HFFc6 (cell line): Measurements from ENCODE around the gene COLEC11. TPM values are rescaled to one million over a fixed set of nuclear protein-coding genes. Genes with fewer than 3 reads are reported as not detected.
A peak's percentile ranks its signal among the peaks of the same experiment; 100 is the strongest.

Experiments used
- DNase-seq: peaks from one replicate; pipeline ENCODE4 v3.0.0-alpha.2; 2018
- H3K27ac Mint-ChIP-seq: 2 replicates; pipeline ENCODE4 v1.8.0; 2020; ENCODE audit warnings: mild to moderate bottlenecking, mixed read lengths
- H3K27me3 Mint-ChIP-seq: 2 replicates; pipeline ENCODE4 v1.8.0; 2021; ENCODE audit warnings: mild to moderate bottlenecking, moderate library complexity, mixed read lengths; ENCODE audit not compliant: insufficient read depth
- H3K36me3 Mint-ChIP-seq: 2 replicates; pipeline ENCODE4 v1.8.0; 2021; ENCODE audit warnings: low read depth, mixed read lengths
- H3K4me1 Mint-ChIP-seq: 2 replicates; pipeline ENCODE4 v1.8.0; 2020; ENCODE audit warnings: low read depth, mixed read lengths
- H3K4me3 Mint-ChIP-seq: 2 replicates; pipeline ENCODE4 v1.8.0; 2020; ENCODE audit warnings: mild to moderate bottlenecking, moderate library complexity, mixed read lengths
- H3K9me3 Mint-ChIP-seq: 2 replicates; pipeline ENCODE4 v1.8.0; 2020; ENCODE audit warnings: mild to moderate bottlenecking, mixed read lengths
- total RNA-seq, 6 experiments: library from RNA; stranded (reverse); fragmentation: NEBNext Ultra II Directional; extraction: Animal tissue kit (Norgen Biotek cat#: 25700); gene quantifications; 2 replicates in 1 of 6; 3 replicates in 5 of 6; pipeline ENCODE4 v1.2.3, GENCODE V29; 2021
- TF ChIP-seq, protein P1 (sequence below): fragments of 200-600 bp; sonication (generic); IDR thresholded peaks from 2 replicates; pipeline ENCODE4 v1.5.0; 2021; ENCODE audit warnings: antibody characterized with exemption, mild to moderate bottlenecking

Gene COLEC11
- total RNA-seq, 6 experiments from 2014 or later = not detected

DNA sequence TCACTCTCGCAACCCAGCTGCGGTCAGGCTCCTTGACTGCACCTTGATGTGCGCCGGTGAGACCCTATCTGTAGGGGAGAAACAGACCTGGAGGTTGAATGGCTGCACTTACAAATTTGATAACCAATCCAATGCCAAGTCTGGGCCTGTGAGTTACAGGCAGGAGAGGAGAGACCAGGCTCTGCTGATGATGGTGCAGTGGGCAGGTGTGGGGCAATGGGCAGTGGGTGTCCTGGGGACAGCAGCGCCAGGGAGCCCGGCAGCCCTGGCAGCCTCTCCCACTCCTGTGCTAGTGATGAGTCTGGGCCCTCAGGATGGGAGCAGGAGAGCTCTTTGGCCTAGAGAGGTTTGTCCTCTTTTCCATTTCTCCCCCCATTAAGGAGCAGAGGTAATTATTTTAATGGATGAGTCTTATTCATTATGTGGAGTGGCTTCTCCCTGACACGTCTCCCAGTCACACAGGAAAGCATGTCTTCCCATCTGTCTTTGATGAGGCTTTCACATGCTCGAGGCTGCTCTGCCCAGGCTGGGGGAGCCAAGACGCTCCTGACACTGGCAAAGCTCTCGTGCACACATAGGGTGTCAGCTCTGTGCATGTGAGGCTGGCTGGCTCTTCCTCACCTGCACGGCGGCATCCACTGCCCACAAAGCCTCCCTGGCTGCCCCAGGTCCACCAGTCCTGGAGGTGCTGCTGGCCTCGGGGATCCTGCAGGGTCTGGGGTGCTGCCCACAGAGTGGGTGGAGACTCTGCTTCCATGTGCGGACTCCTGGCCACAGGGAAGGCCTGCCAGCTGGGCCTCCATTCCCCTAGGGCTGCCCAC lies 53.1 kb downstream of the COLEC11 start:
- TF ChIP-seq, protein P1, sequence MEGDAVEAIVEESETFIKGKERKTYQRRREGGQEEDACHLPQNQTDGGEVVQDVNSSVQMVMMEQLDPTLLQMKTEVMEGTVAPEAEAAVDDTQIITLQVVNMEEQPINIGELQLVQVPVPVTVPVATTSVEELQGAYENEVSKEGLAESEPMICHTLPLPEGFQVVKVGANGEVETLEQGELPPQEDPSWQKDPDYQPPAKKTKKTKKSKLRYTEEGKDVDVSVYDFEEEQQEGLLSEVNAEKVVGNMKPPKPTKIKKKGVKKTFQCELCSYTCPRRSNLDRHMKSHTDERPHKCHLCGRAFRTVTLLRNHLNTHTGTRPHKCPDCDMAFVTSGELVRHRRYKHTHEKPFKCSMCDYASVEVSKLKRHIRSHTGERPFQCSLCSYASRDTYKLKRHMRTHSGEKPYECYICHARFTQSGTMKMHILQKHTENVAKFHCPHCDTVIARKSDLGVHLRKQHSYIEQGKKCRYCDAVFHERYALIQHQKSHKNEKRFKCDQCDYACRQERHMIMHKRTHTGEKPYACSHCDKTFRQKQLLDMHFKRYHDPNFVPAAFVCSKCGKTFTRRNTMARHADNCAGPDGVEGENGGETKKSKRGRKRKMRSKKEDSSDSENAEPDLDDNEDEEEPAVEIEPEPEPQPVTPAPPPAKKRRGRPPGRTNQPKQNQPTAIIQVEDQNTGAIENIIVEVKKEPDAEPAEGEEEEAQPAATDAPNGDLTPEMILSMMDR = no peak
- Mint-ChIP-seq H3K9me3 (no peaks in the 10 kb centered on the region), H3K4me1 (peaks cover 10% of the 10 kb centered on the region; the same call in 1 of the 2 replicates), H3K27me3 (peaks cover 23% of the 10 kb centered on the region), H3K27ac (no peak overlapping the region), H3K36me3 (no peaks in the 10 kb centered on the region), H3K4me3 (no peak overlapping the region)
- DNase-seq = no peak

DNA sequence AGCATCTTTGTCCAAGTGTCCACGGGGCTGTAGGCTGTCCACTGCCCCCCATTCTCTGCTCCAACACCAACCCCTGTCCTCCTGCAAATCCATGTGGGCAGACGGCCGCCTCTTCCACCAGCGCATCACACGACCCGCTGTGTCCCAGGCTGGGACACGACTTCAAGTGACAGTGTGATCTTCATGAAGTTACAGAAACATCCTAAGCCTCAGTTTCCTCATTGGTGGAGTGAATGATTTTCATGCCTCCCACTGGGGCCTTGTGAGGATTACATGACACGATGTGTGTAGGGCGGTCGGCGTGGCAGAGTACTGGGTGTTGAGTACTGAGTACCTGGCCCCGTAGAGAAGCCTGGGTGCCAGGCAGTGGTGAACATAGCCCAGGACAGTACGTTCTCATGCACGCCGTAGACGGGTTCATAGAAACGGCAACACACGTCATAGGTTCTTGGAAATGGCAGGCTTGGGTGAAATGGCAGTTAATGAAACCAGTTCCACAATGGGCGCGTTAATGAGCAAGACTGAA lies 53.8 kb downstream of the COLEC11 start:
- Mint-ChIP-seq H3K4me3 (no peak overlapping the region), H3K27me3 (peaks cover 24% of the 10 kb centered on the region), H3K27ac (no peak overlapping the region), H3K4me1 (peaks cover 10% of the 10 kb centered on the region; the same call in 1 of the 2 replicates), H3K36me3 (no peaks in the 10 kb centered on the region), H3K9me3 (no peaks in the 10 kb centered on the region)
- TF ChIP-seq, protein P1 = no peak
- no peak for DNase-seq

DNA sequence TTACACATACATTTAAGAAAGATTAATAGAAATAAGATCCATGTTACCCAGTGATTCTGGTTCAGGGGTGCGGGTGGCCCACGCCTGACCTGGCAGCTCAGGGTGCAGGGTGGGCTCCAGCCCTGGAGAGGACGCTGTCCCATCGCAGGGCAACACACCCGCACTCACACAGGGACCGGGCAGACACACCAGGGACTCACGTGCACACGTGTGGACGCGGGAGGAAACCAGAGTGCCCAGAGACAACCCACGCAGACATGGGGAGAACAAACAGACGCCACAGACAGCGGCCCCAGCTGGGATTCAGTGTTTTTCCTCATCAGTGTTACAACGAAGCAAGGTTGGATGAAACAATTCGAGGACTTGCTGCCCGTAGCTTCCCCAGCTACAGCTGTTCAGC lies 54.7 kb downstream of the COLEC11 start:
- no peaks in the 10 kb centered on the region for H3K36me3 Mint-ChIP-seq
- peaks cover 27% of the 10 kb centered on the region for H3K27me3 Mint-ChIP-seq
- H3K27ac Mint-ChIP-seq = no peak overlapping the region
- H3K4me1 Mint-ChIP-seq = peaks cover 10% of the 10 kb centered on the region; the same call in 1 of the 2 replicates
- TF ChIP-seq, protein P1 = no peak
- no peak for DNase-seq
- H3K4me3 Mint-ChIP-seq = no peak overlapping the region
- H3K9me3 Mint-ChIP-seq = no peaks in the 10 kb centered on the region

DNA sequence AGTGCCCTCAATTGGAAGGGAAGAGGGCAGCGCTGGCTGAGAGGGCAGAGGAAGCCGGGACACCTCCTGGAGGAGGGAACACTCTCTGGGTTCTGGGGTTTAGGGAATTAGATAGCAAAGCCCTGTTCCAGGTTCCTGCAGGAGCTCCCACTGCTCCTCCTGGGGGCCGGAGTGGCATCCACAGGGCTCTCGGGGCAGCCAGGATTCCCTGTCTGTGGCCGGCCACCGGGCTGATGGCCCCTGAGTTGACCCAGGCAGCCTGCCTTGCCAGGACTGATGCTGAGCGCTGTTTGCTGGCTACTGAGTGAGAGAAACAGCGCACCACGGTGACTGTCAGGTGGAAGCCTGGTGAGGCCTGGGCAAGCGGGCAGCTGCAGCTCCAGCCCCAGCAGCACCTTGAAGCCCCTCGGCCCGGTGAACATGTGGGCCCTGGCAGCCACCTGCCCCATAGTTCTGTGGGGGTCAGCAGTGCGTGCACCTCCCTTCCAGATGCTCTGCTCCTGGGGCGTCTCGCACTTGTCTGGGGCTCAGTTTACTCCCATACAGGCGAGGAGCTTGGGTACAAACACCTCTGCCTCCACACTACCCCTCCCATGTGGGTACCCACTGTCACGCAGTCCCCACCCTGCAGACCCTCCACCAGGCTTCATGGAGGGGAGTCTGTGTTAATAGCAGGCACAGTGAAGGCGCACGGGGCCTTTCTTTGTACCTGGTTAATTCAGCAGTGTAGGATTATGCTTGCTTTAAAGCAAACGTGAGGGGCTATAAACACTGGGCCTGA lies 55.4 kb downstream of the COLEC11 start:
- Mint-ChIP-seq H3K4me3 (peak overlapping the region; percentile 71; the same call in 1 of the 2 replicates), H3K36me3 (no peaks in the 10 kb centered on the region), H3K9me3 (no peaks in the 10 kb centered on the region), H3K27me3 (peaks cover 23% of the 10 kb centered on the region), H3K27ac (no peak overlapping the region), H3K4me1 (peaks cover 10% of the 10 kb centered on the region; the same call in 1 of the 2 replicates)
- DNase-seq = no peak
- TF ChIP-seq, protein P1 = no peak

DNA sequence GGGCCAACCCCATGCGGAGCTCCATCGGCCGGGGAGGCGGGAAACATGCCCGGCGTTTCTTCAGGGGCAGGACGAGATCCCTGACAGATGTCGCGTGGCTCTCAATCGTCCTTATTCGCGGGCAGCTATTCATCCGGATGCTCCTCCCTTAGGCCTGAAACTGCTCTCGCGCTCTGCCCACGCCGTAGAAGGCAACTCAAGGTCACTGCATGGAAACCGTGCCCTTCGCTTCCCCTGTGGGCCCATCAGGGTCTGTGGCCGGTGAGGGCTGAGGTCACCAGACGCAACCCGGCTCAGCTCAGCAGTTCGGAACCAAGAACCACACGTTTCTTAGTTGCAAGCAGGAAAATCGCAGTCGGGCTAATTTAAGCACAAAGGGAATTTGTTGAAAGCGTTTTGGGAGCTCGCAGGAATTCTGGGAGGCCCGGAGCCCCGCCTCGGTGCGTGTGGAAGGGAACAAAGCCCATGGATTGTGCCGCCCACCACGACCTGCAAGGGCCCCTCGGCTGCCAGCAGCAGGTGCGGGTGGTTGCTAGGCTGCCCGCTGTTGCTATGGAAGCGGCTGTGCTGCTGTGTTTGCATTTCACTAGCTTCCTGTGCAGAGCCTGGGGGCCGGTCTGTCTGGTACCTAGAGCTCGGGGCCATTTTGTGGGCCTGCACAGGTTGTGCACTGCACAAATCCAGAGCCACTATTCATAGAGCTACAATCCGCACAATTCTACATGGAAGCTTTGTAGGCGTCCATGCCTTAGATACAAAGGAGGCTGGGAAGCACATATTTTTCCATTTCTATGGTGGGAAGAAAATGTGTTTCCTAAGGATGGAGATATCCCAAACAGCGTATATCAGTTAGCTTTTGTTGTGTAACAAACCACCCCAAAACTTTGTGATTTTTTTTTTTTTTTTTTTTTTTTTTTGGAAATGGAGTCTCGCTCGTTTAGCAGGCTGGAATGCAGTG lies 57.1 kb downstream of the COLEC11 start:
- H3K27me3 Mint-ChIP-seq = peaks cover 21% of the 10 kb centered on the region
- no peaks in the 10 kb centered on the region for H3K36me3 Mint-ChIP-seq

More for the DNA sequence above, 57.1 kb downstream of the COLEC11 start:
- Mint-ChIP-seq H3K4me1 (peaks cover 10% of the 10 kb centered on the region; the same call in 1 of the 2 replicates), H3K4me3 (peak overlapping the region; percentile 39; the same call in 1 of the 2 replicates), H3K27ac (no peak overlapping the region), H3K9me3 (no peaks in the 10 kb centered on the region)
- no peak for DNase-seq
- TF ChIP-seq, protein P1 = no peak
